Measurements from ENCODE around the gene TNRC6A. TPM values are rescaled to one million over a fixed set of nuclear protein-coding genes. Genes with fewer than 3 reads are reported as not detected.

Gene TNRC6A
- polyA plus RNA-seq, 3 donors = 10.0 to 17.7 (median 16.0) TPM

Other genes with a start within 250 kb of the TNRC6A start
- 10 to 100 TPM; 13.0 to 43.1 (median 25.2) TPM for gene RBBP6, start 190.1 kb upstream of the TNRC6A start, polyA plus RNA-seq
- under 1 TPM in 1 of 3 donors, not detected in 2; 0.18 TPM for gene SLC5A11, start 116.3 kb downstream of the TNRC6A start, polyA plus RNA-seq

Data from adipose tissue (tissue), 3 donors.